Mucosa of descending colon (tissue), 3 donors: Measurements from ENCODE around the gene ABLIM2. TPM values are rescaled to one million over a fixed set of nuclear protein-coding genes. Genes with fewer than 3 reads are reported as not detected.

Source experiments
- ATAC-seq: fragments of 200-7000 bp; cut with Tn5 transposase; one replicate; pipeline ENCODE4 v1.9.1; 2020; ENCODE audit warnings: mild to moderate bottlenecking, moderate library complexity
- DNase-seq, 3 donors: peaks; one replicate each; pipeline ENCODE4 v3.0.0-alpha.2; 2020
- H3K36me3 ChIP-seq: fragments of 200-600 bp; one replicate; pipeline ENCODE4 v1.8.0; 2021; ENCODE audit warnings: low read depth, mild to moderate bottlenecking
- H3K4me1 ChIP-seq: fragments of 200-600 bp; one replicate; pipeline ENCODE4 v1.8.0; 2021; ENCODE audit warnings: low read depth, mild to moderate bottlenecking
- H3K4me3 ChIP-seq: fragments of 200-600 bp; one replicate; pipeline ENCODE4 v1.8.0; 2021; ENCODE audit warnings: mild to moderate bottlenecking
- H3K9me3 ChIP-seq: fragments of 200-600 bp; one replicate; pipeline ENCODE4 v1.8.0; 2021; ENCODE audit warnings: mild to moderate bottlenecking
- CTCF ChIP-seq: fragments of 200-600 bp; IDR thresholded peaks from one replicate; pipeline ENCODE4 v1.8.0; 2022; ENCODE audit warnings: antibody characterized with exemption, mild to moderate bottlenecking
- intact Hi-C, 2 donors: fragments of 100-400 bp; cut with DNase I in 1 of 2; cut with micrococcal nuclease in 1 of 2; formaldehyde crosslinking; loops; one replicate each; pipeline versions ENCODE4 v1.11.0 to v1.11.1; 2022; cut with DNase I, micrococcal nuclease
- total RNA-seq, 3 donors: library from RNA; stranded (reverse); fragmentation: NEBNext Ultra II Directional in 2 of 3; extraction: Animal tissue kit (Norgen Biotek cat#: 25700) in 2 of 3; gene quantifications; one replicate each; pipeline versions ENCODE4 v1.2.1 to v1.2.4, GENCODE V29; 2021 to 2023
- donor health status: DM: no; HTN: no; CAD: no; lungs with moderate emphysema.
- donor health status: DM: no; HTN: no; CAD: no.
- donor health status: DM: no; HTN: yes; CAD: no.

ABLIM2 gene
- total RNA-seq, 3 donors from 2014 or later: 15.0 to 15.8 (median 15.5) TPM

- TF ChIP-seq CTCF: no peak
- H3K4me3 ChIP-seq: no peak overlapping the region
- ATAC-seq: no peak
- intact Hi-C loops: no loop called here
- no peaks in the 10 kb centered on the region for H3K9me3 ChIP-seq
- peaks cover 6% of the 10 kb centered on the region for H3K4me1 ChIP-seq
- no peaks in the 10 kb centered on the region for H3K36me3 ChIP-seq
- no peak for DNase-seq
These were observed 115.0 kb downstream of the ABLIM2 start for GRCh38 chr4:8043596-8043995.

DNA sequence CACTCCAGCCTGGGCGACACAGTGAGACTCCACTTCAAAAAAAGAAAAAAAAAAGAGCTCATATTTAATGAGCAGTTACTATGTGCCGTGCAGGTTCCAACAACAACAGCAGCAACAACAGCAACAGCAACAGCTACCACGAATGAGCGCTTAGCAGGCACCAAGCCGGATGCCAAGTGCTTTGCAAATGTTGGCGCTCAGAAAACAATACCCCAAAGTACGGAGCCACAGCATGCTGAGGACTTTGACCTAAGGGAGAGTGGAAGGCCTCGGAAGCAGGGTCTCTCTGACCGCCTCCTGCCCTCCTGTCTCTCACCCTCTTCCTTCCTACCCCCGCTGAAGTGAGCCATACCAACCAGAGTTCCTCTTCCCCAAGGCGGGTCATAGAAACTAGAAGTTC lies 116.7 kb downstream of the ABLIM2 start:
- H3K36me3 ChIP-seq: no peaks in the 10 kb centered on the region
- no peak overlapping the region for H3K4me3 ChIP-seq
- intact Hi-C loops: no loop called here
- H3K9me3 ChIP-seq: no peaks in the 10 kb centered on the region
- ATAC-seq (no peak), DNase-seq (no peak)
- no peak for TF ChIP-seq CTCF
- peaks cover 11% of the 10 kb centered on the region for H3K4me1 ChIP-seq

DNA sequence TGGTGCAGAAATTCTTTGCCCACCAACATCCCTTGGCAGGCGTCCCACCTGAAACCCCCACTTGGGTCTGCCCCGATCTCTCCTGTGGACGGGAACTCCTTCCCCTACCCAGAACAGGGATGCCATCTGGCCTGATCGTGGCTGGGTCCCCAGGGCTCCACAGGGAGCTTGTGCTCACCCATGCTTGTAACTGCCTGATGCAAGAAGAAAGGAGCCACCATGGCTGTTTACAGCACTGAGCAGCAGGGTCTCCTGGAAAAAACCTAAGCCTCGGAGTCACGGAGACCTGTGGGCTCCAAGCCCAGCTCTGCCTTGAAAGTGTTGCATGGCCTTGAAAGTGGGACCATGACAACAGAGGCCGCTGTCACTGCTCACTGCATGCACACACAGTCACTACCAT lies 117.4 kb downstream of the ABLIM2 start:
- TF ChIP-seq CTCF: no peak
- Histone ChIP-seq H3K9me3 (no peaks in the 10 kb centered on the region), H3K36me3 (no peaks in the 10 kb centered on the region), H3K4me1 (peaks cover 11% of the 10 kb centered on the region), H3K4me3 (no peak overlapping the region)
- intact Hi-C loops: no loop called here
- DNase-seq: no peak
- ATAC-seq: no peak

DNA sequence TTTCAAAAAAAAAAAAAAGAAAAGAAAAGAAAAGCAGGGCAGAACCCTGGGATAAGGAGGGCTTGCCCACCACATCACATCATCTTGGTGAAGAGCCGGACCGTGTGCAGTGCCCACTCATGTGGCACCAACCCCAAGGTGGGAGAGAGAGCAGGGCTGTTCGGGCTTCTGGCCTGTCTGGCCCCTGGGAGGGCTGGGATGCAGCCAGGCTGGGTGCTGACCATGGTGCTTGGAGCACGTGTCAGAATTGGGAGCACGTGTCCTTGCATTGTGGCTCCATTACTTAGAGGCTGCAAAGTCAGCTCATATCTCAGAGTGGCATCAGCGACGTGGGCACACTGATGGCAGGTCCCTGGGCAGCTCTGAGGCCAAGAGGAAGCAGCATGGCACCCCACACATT lies 118.0 kb downstream of the ABLIM2 start:
- DNase-seq: no peak
- H3K4me1 ChIP-seq: peaks cover 11% of the 10 kb centered on the region
- no peak overlapping the region for H3K4me3 ChIP-seq
- ATAC-seq: no peak
- H3K36me3 ChIP-seq: no peaks in the 10 kb centered on the region
- TF ChIP-seq CTCF: no peak
- no peaks in the 10 kb centered on the region for H3K9me3 ChIP-seq
- intact Hi-C loops: no loop called here

DNA sequence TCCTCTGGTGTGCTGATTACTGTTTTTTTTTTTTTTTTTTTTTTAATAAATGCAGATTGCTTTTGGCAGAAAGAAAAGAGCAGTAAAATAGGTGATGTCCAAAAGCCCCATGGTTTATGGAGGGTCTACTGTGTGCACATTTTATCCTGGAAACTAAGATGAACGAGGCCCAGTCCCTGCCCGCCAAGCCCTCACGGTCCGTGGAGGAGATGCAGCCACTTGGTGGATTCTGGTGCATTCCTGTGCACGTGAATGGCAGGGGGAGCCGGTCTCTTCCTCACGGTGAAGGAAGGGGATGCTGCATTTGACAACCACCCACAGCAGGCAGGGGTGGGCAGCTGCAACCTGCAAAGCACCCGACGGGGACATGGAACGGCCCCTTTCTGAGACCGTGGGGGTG lies 118.8 kb downstream of the ABLIM2 start:
- TF ChIP-seq CTCF: no peak
- DNase-seq (no peak), ATAC-seq (no peak)
- Histone ChIP-seq H3K4me3 (no peak overlapping the region), H3K4me1 (peaks cover 11% of the 10 kb centered on the region), H3K36me3 (no peaks in the 10 kb centered on the region), H3K9me3 (no peaks in the 10 kb centered on the region)
- intact Hi-C loops: no loop called here

DNA sequence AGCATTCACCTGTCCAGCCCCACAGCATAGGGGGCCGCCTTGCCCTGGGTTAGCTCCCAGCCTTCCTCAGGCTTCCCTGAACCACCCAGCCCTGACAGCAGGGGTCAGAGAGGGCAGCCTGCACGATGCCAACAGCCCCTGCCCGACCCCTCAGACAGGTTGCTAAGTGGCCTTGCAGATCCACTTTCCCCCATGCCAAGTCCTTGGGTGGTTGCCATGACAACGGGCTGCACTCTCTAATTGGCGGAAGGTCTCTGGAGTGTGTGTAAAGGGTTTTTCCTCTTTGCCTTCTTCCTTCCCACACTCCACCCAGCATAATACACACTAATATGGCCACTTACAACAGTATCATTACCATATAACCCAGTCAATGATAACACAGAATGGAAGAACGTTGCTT lies 119.3 kb downstream of the ABLIM2 start:
- DNase-seq (peak in 2 of 3 donors; percentile 49 to 57), ATAC-seq (peak; percentile 85)
- H3K9me3 ChIP-seq: no peaks in the 10 kb centered on the region
- TF ChIP-seq CTCF: no peak
- peaks cover 11% of the 10 kb centered on the region for H3K4me1 ChIP-seq
- H3K4me3 ChIP-seq: no peak overlapping the region
- H3K36me3 ChIP-seq: no peaks in the 10 kb centered on the region
- intact Hi-C loops: no loop called here
